ENCODE data around the gene ZNF10. TPM values are rescaled to one million over a fixed set of nuclear protein-coding genes. Genes with fewer than 3 reads are reported as not detected.

ZNF10 gene
- total RNA-seq, 1 experiment from 2014 or later, result 19.1 TPM

GRCh38 chr12:133204264-133204603 is 73.8 kb downstream of the ZNF10 start:
- H3K36me3 Mint-ChIP-seq (ENCODE audit: insufficient read depth, unreplicated experiment), result peaks cover 46% of the 10 kb centered on the region
- H3K27me3 Mint-ChIP-seq (ENCODE audit: unreplicated experiment), result no peaks in the 10 kb centered on the region
- peak overlapping the region; percentile 47 for H3K27ac Mint-ChIP-seq (ENCODE audit: unreplicated experiment)
- CTCF ChIA-PET, result no interaction called here
- peaks cover 27% of the 10 kb centered on the region for H3K9me3 Mint-ChIP-seq (ENCODE audit: low read depth, unreplicated experiment)
- DNase-seq, result no peak
- intact Hi-C loops (cut with micrococcal nuclease; ENCODE audit: unreplicated experiment), result no loop called here
- no peak overlapping the region for H3K4me3 Mint-ChIP-seq (ENCODE audit: low read depth, unreplicated experiment)
- no TSS peak for BruUV-seq (replicated peaks)
- no peak for TF ChIP-seq CTCF (IDR thresholded peaks at IDR 0.05; ENCODE audit: unreplicated experiment)
- H3K4me1 Mint-ChIP-seq (ENCODE audit: low read depth, unreplicated experiment), result no peaks in the 10 kb centered on the region

- peaks cover 31% of the 10 kb centered on the region for H3K36me3 Mint-ChIP-seq (ENCODE audit: insufficient read depth, unreplicated experiment)
- DNase-seq, result no peak
- H3K9me3 Mint-ChIP-seq (ENCODE audit: low read depth, unreplicated experiment), result peaks cover 15% of the 10 kb centered on the region
- no peak overlapping the region for H3K4me3 Mint-ChIP-seq (ENCODE audit: low read depth, unreplicated experiment)
- TF ChIP-seq CTCF (IDR thresholded peaks at IDR 0.05; ENCODE audit: unreplicated experiment), result no peak
- H3K27ac Mint-ChIP-seq (ENCODE audit: unreplicated experiment), result no peak overlapping the region
- BruUV-seq (replicated peaks), result no TSS peak
- CTCF ChIA-PET, result no interaction called here
- H3K4me1 Mint-ChIP-seq (ENCODE audit: low read depth, unreplicated experiment), result no peaks in the 10 kb centered on the region
- intact Hi-C loops (cut with micrococcal nuclease; ENCODE audit: unreplicated experiment), result no loop called here
- H3K27me3 Mint-ChIP-seq (ENCODE audit: unreplicated experiment), result no peaks in the 10 kb centered on the region
These were observed 76.0 kb downstream of the ZNF10 start for GRCh38 chr12:133206390-133206789.

Other genes with a start within 250 kb of the ZNF10 start
- 47.2 and 49.5 TPM in 2 replicates for gene CHFR, start 243.0 kb upstream of the ZNF10 start, total RNA-seq (2022)
- 31.1 and 32.8 TPM in 2 replicates for gene ZNF605, start 174.3 kb upstream of the ZNF10 start, total RNA-seq (2022)
- 25.3 and 28.5 TPM in 2 replicates for gene ZNF26, start 144.3 kb upstream of the ZNF10 start, total RNA-seq (2022)
- 44.5 and 49.8 TPM in 2 replicates for gene ZNF84, start 93.1 kb upstream of the ZNF10 start, total RNA-seq (2022)
- 16.0 and 19.6 TPM in 2 replicates for gene ZNF140, start 49.7 kb upstream of the ZNF10 start, total RNA-seq (2022)
- 4.2 and 4.8 TPM in 2 replicates for gene ZNF891, start 353 bp upstream of the ZNF10 start, total RNA-seq (2022)
- gene ZNF268, start 50.9 kb downstream of the ZNF10 start, total RNA-seq (2022), result 31.6 and 41.4 TPM in 2 replicates
- not detected in 2 replicates for gene ANHX, start 105.2 kb downstream of the ZNF10 start, total RNA-seq (2022)

All from Calu3 (cell line).